GM21717 (cell line): ENCODE results near the gene BRSK2.

Experiments
- ATAC-seq: cut with Tn5 transposase; IDR thresholded peaks from one replicate; pipeline ENCODE4 v1.9.1; 2021; ENCODE audit warnings: mild to moderate bottlenecking, moderate library complexity; ENCODE audit not compliant: unreplicated experiment

Gene BRSK2

GRCh38 chr11:1478011-1478410 lies 88.3 kb downstream of the BRSK2 start:
- no peak for ATAC-seq

DNA sequence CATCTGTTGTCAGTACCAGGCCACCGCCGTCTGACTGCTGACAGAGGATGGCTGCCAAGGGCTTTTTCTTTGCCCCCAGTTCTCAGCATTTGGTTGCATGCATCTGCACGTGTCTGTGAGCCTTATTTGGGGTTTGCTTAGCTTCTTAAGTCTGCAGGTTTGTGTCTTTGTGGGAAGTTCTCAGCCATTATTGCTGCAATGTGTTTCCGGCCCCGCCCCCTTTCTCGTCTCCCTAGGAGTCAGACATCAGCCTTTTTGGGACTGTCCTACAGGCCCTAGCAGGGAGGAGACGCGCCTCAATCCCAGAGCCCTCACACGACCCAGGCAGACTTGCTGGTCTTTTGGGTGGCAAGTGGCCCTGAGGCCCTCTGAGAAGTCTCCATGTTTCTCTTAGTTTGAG lies 88.8 kb downstream of the BRSK2 start:
- ATAC-seq, result no peak

DNA sequence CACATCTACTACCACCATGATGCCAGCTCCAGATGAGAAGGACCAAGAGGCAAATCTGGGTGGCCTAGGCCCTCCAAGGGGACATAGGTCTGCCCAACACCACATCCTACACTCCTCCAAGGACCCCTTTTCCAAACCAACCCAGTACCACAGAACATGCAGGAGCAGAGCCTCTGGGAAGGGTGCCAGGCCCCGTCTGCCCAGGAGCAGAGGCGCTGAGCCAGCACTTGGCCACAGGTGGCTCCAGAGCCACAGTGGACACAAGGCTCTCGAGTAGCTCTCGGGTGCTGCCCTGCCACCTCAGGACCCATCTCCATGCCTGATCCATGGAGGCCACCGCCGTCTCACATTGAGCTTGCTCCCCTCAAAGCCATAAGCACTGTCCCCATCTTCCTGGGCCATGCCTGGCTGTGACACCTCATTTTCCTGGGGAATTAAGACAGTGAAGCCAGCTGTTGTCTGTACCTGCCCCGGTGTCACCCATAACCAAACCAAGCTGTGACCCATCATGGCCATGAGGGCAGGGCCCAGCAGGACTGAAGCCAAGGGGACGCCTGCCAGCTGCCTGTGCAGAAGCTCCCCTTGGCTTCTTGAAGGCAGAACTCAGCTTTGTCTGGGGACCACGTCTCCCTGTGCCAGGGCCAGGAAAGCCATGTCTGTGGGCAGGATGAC lies 89.4 kb downstream of the BRSK2 start:
- no peak for ATAC-seq

DNA sequence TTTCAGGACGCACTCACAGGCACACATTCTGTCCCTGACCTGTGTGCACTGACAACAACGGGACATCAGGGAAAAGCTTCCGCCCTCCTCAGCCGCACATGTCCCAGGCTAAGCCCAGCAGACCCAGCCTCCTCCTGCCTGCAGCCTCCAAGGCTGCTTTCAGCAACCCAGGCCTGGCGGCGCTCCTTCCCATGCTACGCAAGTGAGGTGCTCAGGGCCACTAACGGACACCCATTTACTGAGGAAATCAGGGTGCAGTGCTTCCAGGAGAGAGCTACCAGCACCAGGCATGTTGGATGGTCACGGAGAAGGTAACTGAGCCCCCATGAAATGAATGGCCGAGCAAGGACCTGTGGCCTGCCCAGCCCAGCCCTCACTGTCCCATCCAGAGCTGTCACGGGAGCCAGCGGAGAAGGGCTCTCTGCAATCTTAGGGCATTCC lies 90.0 kb downstream of the BRSK2 start:
- no peak for ATAC-seq

GRCh38 chr11:1480191-1480554 lies 90.4 kb downstream of the BRSK2 start:
- ATAC-seq, result no peak

DNA sequence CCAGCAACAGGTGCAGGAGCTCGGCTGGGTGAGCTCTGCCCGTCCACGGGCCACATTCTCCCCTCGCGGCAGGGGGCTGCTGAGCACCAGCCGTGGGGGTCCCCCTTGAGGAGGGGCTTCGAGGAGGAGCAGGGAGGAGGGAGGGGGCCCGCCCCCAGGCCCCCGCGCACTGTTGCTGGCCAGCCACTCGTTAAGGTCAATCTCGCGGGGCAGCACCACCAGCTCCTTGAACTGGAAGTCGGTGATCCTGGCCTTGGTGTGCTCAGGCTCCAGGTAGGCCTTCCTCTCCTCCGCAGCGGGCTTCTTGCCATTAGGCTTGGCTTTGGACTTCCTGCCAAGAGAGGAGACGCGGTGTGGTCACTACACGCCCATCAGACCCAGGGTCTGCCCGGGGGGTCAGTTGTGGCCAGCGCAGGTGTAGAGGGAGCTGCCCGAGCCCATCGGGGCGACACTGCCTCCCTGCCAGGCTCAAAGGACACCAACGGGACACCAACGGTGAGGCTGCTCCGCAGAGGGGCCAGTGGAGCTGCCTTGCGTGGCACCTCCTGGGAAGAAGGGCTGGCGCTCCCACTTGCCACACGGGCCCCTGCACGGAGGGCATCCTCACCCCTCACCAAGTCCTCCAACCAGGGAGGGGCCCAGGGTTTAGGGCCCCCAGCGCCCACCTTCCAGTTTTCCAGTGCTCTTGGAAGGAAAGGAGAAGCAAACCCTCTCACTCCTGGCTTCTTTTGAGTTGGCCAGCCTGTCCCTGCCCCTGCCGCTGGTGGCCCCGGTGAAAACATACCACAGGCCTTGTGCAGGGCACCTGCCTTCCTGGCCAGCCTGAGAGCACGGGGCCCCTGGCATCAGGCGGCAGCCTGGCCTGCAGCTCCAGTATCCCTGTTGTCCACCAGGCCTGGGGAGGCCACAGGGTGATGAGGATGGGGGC lies 91.1 kb downstream of the BRSK2 start:
- no peak for ATAC-seq

- ATAC-seq, result no peak
Measured at GRCh38 chr11:1481483-1481825, 91.7 kb downstream of the BRSK2 start.

DNA sequence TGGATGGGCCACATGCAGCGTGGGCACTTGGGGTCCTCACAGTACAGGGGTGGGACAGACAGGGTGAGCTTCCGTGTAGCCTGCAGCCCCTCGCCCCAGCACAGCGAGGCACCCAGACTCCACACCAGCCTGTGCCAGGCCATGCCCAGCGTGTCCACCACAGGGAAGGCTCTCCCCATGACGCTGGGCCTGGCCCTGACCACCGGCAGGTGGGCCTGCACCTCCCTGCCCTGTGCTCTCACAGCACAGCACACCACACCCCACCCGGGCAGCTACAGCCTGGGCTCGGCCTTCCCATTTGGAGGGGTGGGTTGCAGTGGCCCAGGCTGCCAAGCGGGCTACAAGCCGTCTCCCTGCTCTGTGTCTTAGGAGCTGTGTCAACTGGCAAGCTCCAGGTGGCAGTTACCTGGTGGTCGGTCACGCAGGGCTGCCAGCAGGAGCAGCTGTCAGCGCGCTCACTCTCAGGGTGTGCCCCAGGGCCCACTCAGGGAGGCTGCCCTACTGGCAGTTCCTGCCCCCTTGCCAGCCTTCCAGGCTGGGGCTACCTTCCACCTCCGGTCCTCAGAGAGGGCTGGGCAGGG lies 92.2 kb downstream of the BRSK2 start:
- no peak for ATAC-seq

GRCh38 chr11:1482581-1483444 lies 93.1 kb downstream of the BRSK2 start:
- no peak for ATAC-seq

DNA sequence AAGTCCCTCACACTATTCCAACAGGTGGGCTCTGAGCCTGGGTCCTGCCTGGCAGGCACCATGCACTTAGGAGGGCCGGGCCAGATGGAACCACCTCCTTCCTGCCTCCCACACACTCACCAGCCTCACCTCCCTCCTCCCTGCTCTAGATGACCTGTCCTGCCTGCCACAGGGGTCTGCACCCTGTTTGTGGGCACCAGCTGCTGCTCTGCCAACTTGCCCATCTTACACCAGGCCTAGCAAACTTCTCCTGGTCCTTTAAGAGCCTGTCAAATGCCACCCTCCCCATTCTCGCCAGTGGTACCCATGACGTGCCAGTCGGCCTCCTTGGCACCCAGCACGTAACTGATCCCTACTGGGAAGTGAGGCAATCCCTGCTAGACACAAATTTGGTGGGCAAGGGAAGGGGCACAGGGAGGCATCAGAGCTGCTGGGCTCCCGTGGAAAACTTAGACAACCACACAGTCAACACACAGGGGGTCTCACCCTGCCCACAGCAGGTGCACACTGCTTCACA lies 93.8 kb downstream of the BRSK2 start:
- ATAC-seq, result no peak

DNA sequence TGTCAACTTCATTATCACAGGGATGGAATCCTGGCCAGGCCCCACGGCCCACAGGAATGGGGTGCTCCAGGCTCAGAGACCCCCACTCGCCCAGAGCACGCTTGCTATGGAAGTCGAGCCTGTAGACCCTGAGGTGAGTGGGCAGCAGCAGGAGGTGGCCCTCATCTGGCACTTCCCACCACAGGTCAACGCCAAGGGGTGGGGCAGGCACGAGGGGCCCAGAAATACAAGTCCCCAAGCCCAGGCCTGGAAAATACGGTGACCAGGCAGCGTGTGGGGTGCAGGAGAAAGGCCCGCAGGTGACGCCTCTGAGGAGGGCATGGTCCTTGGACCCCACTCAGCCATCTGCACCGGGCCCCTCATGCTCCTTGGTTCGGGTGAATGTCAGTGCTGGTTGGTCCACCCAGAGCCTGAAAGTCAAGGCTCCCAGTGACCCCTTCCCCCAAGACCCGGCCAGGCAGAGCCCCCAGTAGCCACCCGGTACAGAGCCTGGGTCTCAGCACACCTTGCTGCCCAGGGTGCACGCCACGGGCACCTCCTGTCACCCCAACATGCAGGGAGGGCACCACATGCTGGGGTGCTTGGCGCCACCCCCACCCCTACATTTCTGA lies 94.4 kb downstream of the BRSK2 start:
- ATAC-seq, result no peak

- no peak for ATAC-seq
Measured at GRCh38 chr11:1484695-1485503, 95.2 kb downstream of the BRSK2 start.

- ATAC-seq, result no peak
Measured at GRCh38 chr11:1485504-1485885, 95.8 kb downstream of the BRSK2 start.

GRCh38 chr11:1486054-1486825 lies 96.5 kb downstream of the BRSK2 start, which contains the start of gene MOB2:
Gene MOB2 (minus strand): TSS chr11:1486779. CDS start chr11:1486556, 223 bp downstream.
- no peak for ATAC-seq

DNA sequence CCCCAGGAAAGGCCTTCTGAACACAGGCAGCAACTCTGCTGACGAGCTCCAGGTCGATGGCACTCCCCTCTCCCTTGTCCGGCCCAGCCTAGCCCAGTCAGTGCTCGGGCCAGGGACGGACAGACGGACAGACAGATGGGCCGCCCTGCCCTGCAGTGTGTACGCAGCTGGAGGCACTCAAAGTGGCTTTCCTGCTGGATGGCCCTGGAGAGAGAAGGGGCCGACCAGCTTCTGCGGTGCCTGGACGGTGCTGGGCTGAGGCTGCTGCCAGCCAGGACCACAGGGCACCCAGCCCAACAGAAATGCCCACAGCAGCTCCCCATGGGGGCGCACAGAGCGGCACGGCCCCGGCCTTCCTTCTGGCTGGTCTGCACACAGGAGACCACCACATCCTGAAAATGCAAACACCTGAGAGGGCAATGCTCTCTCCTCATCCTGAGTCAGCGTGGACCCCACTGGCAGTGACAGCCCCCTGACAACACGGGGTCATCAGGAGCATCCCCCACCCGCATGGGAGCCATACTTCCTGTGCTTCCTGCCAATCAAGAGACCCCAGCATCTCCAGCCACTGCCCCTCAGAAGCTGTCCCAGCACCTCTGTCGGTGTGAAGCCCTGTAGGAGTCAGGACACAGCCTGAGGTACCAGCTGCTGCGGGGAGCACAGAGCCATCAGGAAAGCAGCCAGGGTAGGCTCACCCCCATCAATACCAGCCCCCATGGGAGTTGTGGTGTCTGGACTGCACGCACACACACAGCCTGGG lies 97.5 kb downstream of the BRSK2 start:
- ATAC-seq, result no peak

GRCh38 chr11:1487851-1488574 lies 98.3 kb downstream of the BRSK2 start:
- ATAC-seq, result no peak

DNA sequence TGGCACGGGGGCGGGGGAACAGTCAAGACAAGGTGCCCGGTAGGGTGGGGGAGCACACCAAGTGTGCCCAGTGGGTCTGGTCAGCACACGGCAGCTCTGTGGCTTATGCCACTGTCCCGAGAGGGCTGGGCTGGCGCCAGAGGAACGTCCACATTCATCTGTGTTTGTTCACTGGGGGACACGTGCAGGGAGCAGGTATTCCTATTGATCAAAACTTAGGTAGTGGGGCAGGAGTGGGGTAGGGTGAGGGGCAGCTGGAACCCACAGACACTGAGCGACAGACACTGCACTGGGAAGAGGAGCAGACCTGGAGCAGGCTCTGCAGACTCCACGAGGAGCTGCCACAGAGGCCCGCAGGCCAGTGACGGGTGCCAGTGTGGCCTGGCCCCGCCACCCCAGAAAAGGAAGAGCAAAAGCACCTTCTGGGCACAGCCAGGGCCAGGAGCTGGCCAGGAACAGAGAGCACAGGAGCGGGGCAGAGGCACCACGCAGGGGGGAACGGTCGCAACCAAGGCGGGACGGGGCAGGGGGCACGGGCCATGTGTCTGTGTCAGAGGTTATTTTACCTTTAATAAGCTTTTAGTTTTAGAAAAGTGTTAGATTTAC lies 98.9 kb downstream of the BRSK2 start:
- ATAC-seq, result no peak
